ENCODE results near the gene GAS2.

GRCh38 chr11:22634897-22635629 is 31.3 kb upstream of the GAS2 start:
- TF ChIP-seq POLR2AphosphoS5 (IDR thresholded peaks at IDR 0.05), result no peak
- no peak for TF ChIP-seq POLR2A (IDR thresholded peaks at IDR 0.05)
- no peak for TF ChIP-seq CTCF (IDR thresholded peaks at IDR 0.05)
